Skeletal muscle cell (primary cell): ENCODE measurements around the gene ATG5.
"Not testable (repeated sequence)": the region's sequence is repeated elsewhere in the genome, so short reads cannot be mapped to it uniquely, and the experiment has no call there.

Experiments
- DNase-seq: peaks from one replicate; pipeline ENCODE4 v3.0.0-alpha.2; 2010; ENCODE audit warnings: low read depth
- H3K4me3 ChIP-seq: 2 replicates; pipeline ENCODE4 v1.5.1; 2011; ENCODE audit warnings: low read depth, mild to moderate bottlenecking, control low read depth, low read length, moderate library complexity

The ATG5 gene

DNA sequence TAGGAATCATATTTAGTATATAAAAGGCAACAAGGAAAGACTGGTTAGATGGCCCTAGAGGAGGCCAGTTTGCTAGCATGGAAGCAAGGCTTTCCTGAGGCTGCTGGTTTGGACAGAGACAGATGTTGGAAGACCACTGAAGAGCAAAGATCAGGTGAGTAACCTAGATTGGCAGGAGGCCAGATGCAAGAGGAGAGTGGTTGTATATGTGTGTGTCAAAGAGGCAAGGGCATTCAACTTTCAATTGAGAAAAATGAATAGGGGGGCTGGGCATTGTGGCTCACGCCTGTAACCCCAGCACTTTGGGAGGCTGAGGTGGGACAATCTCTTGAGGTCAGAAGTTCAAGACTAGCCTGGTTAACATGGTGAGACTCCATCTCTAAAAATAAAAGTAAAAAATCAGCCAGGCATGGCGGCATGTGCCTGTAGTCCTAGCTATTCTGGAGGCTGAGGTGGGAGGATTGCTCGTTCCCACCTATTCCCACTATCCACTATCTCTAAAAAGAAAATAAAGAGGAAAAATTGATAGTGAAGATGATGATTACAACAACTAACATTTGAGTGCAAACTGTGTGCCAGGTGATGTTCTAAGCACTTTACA is 159.6 kb downstream of the ATG5 start:
- no peak overlapping the region for H3K4me3 ChIP-seq
- peak; percentile 81 for DNase-seq

DNA sequence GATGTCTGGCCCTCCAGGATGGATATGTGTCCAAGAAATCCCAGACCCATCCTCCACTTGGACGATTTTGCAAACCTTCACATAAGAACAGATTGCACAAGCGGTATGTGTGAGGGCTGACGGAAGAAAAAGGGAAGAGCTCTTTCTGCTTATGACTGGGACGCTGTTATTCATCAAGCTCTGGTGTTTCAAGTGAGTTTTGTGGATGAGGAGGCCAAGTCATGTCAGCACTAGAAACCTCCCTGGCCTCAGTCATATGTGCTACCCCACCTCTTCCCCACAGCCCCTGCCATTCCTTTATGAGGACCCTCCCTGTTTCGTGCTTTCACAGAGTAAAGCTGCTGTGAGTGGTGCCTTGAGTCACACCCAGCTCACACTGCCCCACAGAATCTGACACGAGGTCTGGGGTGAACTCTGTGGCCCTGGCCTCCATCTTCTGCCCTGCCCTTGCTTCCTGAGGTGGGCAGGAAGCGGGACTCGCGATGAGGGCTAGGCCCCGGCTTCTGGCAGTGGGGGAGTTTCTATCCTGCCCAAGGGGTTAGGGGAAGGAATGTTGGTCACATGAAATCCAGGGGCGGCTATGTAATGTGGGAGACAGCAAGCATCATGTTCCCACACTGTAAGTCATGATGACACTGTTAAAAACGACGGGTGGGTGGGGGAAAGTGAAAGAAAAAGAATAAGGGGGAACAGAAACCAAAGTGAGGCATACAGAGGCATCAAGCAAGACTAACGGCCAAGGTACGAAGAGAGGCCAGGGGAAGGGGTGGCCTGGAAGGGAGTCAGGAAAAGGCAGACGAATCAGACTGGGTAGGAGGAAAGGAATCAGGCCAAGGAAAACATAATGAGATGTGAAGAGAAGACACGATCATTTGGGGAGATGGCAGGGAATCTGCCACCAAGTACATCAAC is 161.3 kb downstream of the ATG5 start:
- peak; percentile 96 for DNase-seq
- H3K4me3 ChIP-seq = peak overlapping the region; percentile 3

DNA sequence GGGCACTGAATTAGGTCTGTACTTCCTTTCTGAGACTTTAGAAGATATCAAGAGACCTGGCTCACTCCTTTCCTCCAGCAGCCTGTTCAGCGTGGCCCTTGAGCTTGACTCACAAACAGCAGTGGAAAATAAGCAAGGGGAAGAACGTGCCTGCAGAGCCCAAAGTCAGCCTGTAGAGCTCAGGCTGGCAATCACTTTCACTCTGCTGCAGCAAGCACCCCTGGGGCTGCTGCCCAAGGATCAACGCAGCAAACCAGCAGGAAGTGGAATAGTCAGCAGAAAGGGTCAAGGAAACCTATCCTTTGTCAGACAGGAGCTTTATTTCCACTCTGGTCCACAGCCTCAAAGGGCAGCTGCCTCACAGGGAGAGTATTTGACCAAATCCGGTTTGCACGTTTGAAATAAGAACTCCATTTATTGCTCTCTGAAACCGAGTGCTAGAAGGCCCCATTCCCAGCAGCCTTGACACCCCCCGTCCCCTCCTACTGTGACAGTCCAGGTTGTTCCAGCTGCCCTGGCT is 162.1 kb downstream of the ATG5 start:
- peak; percentile 78 for DNase-seq
- H3K4me3 ChIP-seq = peak overlapping the region; percentile 3

DNA sequence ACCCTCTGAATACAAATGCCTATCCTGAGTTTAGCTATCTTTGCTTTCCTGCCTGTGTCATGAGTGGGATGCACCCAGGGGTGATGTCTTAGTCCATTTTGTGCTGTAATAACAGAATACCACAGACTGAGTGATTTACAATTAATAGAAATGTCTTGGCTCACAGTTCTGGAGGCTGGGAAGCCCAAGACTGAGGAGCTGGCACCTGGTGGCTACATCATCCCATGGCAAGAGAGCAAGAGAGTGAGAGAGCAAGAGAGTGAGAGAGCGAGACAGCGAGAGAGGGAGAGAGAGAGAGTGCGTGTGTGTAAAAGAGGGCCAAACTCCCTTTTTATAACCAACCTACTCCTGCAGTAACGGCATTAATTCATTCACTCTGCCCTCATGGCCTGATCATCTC is 162.6 kb downstream of the ATG5 start:
- no peak overlapping the region for H3K4me3 ChIP-seq
- DNase-seq = no peak

DNA sequence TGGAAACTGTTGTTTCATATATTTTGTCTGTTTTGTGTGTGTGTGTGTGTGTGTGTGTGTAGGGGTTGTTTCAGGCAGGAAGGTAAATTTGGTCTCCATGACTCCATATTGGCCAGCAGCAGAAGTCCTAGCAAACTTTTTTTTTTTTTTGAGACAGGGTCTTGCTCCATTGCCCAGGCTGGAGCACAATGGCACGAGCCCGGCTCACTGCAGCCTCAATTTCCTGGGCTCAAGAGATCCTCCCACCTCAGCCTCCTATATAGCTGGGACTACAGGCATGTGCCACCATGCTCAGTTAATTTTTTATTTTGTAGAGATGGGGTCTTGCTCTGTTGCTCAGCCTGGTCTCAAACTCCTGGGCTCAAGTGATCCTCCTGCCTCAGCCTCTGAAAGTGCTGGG is 163.7 kb downstream of the ATG5 start:
- no peak for DNase-seq
- H3K4me3 ChIP-seq = no peak overlapping the region

GRCh38 chr6:106161311-106161874 is 164.2 kb downstream of the ATG5 start:
- DNase-seq = no peak
- no peak overlapping the region for H3K4me3 ChIP-seq

- DNase-seq = no peak
- no peak overlapping the region for H3K4me3 ChIP-seq
These were observed 165.4 kb downstream of the ATG5 start for GRCh38 chr6:106160189-106160588.

- peak; percentile 83 for DNase-seq
- no peak overlapping the region for H3K4me3 ChIP-seq
These were observed 166.0 kb downstream of the ATG5 start for GRCh38 chr6:106159531-106159940.

DNA sequence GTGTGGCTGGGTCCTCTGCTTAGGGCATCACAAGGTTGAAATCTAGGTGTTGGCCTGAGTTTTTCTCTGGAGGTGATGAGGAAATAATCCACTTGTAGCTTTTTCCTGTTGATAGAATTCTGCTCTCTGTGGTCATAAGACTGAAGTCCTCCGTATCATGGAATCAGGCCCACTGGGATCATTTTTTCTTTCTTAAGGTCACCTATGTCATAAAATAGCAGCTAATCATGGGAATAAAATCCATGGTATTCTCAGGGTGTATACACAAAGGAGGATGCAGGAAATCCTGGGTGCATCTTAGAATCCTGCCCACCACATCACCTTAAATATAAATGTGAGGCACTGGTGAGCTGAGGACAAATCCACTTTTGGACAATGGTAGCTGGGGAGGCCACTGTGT is 166.7 kb downstream of the ATG5 start:
- no peak for DNase-seq

DNA sequence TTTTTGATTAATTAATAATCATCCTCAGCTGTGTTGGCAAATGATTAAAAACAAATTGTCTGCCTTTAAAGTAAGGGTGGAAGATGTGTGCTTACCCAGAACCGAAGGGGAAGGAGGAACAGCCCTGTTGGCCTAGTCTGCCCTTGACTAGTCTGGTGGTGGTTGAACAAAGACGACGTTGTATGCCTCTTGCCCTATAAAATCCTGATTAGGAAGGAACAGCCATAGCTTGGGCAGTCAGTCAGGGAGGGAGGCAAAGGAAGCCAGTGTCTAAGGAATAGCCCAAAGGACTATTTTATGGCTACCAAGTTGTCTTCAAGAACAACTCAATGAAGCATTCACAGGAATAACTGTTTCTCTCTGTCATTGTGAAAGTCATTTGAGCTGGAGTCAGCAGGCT is 168.7 kb downstream of the ATG5 start:
- H3K4me3 ChIP-seq = no peak overlapping the region
- DNase-seq = no peak

More for the DNA sequence above, 166.7 kb downstream of the ATG5 start:
- H3K4me3 ChIP-seq = no peak overlapping the region

DNA sequence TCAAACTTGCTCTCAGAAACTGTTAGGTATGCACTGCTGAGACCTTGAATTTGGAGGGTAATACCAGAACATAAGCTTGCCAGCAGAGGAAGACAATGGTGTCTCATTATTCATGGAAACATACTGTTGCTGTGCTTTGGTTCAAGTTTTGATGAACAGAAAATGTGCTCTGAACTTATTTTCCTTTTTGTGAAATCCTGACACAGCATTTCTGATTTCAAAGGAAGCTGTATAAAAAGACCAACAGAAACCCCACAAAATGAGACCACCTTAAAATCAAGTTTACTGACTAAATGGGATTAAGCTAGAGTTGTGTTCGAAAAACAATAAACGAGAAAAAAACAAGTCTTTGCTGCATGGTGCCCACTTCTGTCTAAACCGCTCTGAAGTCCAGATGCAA is 169.1 kb downstream of the ATG5 start:
- no peak overlapping the region for H3K4me3 ChIP-seq
- no peak for DNase-seq

GRCh38 chr6:106155219-106155830 is 170.2 kb downstream of the ATG5 start:
- no peak for DNase-seq

DNA sequence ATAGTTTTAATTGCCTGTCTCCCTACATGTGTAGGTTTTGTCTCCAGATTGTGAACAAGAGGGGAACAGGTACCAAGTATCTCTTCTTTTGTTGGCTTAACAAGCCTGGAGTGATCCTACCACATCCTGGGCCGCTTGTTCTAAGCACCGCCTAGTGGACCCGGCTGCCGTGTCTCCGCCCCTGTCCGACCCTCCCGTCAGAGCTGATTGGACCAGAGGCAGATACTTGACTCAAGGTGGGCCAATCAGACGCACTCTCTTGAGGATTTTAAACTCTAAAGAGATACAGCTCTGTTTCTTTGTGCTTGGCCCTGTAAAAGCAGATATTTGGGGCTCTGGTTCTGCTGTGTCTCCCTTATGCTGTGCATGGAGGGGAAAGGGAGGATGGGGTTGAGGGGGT is 171.2 kb downstream of the ATG5 start:
- H3K4me3 ChIP-seq = no peak overlapping the region
- no peak for DNase-seq

More at GRCh38 chr6:106155219-106155830, 170.2 kb downstream of the ATG5 start:
- H3K4me3 ChIP-seq = no peak overlapping the region

GRCh38 chr6:106152952-106153351 is 172.6 kb downstream of the ATG5 start:
- no peak overlapping the region for H3K4me3 ChIP-seq
- DNase-seq = no peak

DNA sequence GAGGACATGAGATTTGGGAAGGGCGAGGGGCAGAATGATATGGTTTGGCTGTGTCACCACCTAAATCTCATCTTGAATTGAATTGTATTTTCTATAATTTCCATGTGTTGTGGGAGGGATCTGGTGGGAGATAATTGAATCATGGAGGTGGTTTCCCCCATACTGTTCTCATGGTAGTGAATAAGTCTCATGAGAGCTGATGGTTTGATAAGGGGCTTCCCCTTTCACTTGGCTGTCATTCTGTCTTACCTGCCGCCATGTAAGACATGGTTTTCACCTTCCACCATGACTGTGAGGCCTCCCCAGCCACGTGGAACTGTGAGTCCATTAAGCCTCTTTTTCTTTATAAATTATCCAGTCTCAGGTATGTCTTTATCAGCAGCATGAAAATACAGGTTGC is 173.1 kb downstream of the ATG5 start:
- DNase-seq, H3K4me3 ChIP-seq: not testable (repeated sequence)

DNA sequence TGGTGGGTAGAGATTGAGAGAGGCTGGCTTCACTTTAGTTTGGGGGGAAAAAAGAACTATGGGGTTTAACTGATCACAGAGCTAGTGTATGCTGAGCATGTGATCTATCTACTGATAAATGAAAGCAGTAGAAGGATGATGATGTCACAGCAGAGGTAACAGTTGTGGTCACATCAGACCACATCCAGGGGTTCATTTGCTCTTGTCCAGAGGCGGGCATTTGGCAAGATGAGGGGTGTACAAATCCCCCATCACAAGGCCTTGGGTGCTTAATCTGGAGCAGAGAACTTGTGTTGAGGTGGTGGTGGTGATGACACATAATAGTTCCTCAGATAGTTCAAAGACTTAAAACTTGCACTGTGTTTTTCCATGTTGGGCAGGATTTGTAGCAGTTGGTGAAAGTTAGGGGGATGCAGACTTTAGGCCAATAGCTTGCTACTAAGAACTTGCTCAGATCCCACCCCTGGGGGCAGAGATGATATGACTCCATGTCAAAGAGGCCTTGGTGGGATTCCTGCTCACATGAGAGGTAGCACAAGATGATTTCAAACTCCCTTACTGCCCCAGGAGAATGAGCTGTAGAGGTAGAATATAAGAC is 176.0 kb downstream of the ATG5 start:
- DNase-seq = no peak

GRCh38 chr6:106147476-106147875 is 178.1 kb downstream of the ATG5 start:
- no peak overlapping the region for H3K4me3 ChIP-seq
- DNase-seq = no peak

More for the DNA sequence above, 176.0 kb downstream of the ATG5 start:
- H3K4me3 ChIP-seq = no peak overlapping the region

GRCh38 chr6:106146852-106147351 is 178.7 kb downstream of the ATG5 start:
- H3K4me3 ChIP-seq = no peak overlapping the region
- DNase-seq = no peak

GRCh38 chr6:106145741-106146227 is 179.8 kb downstream of the ATG5 start:
- no peak for DNase-seq
- no peak overlapping the region for H3K4me3 ChIP-seq
